Activated B cell treated with CpG ODN at 0.5 μM for 24 hours (primary cell): ENCODE results near the gene NDUFAF2. TPM values are rescaled to one million over a fixed set of nuclear protein-coding genes. Genes with fewer than 3 reads are reported as not detected.

Experiments
- ATAC-seq: fragments of 200-7000 bp; cut with Tn5 transposase; one replicate; pipeline ENCODE4 v1.10.0; 2021; ENCODE audit warnings: low read depth, mild to moderate bottlenecking, moderate library complexity
- CTCF ChIA-PET: fragments of 350-600 bp; sonication (Branson Sonifier 250); formaldehyde crosslinking; loops from one replicate; lab custom pipeline; 2021; ENCODE audit warnings: antibody characterized with exemption; lab: Charles Lee
- POLR2A ChIA-PET: fragments of 350-600 bp; sonication (Branson Sonifier 250); formaldehyde crosslinking; loops from one replicate; lab custom pipeline; 2021; ENCODE audit warnings: antibody characterized with exemption; lab: Charles Lee
- DNase-seq: peaks from one replicate; pipeline ENCODE4 v3.0.0; 2022
- H3K27ac Mint-ChIP-seq: one replicate; pipeline ENCODE4 v1.8.0; 2020; ENCODE audit warnings: mixed read lengths
- H3K27me3 Mint-ChIP-seq: one replicate; pipeline ENCODE4 v1.8.0; 2021; ENCODE audit warnings: mixed read lengths
- H3K36me3 Mint-ChIP-seq: one replicate; pipeline ENCODE4 v1.8.0; 2021; ENCODE audit warnings: low read depth, mixed read lengths
- H3K4me1 Mint-ChIP-seq: one replicate; pipeline ENCODE4 v1.8.0; 2021; ENCODE audit warnings: mixed read lengths
- H3K4me3 Mint-ChIP-seq: one replicate; pipeline ENCODE4 v1.8.0; 2020; ENCODE audit warnings: mild to moderate bottlenecking, mixed read lengths
- H3K9me3 Mint-ChIP-seq: one replicate; pipeline ENCODE4 v1.8.0; 2020; ENCODE audit warnings: mixed read lengths
- CTCF ChIP-seq: fragments of 200-600 bp; IDR thresholded peaks from one replicate; pipeline ENCODE4 v1.8.0; 2022; ENCODE audit warnings: antibody characterized with exemption, mild to moderate bottlenecking
- intact Hi-C: fragments of 100-400 bp; cut with micrococcal nuclease; formaldehyde crosslinking; loops from one replicate; pipeline ENCODE4 v1.15.1; 2024
- total RNA-seq: library from RNA; stranded (reverse); gene quantifications from 2 replicates; pipeline ENCODE4 v1.2.3, GENCODE V29; 2022

NDUFAF2 gene
- total RNA-seq, 1 donor from 2014 or later, result 13.1 TPM

- Mint-ChIP-seq H3K4me3 (no peak overlapping the region), H3K27ac (no peak overlapping the region), H3K36me3 (peaks cover 33% of the 10 kb centered on the region), H3K9me3 (peaks cover 44% of the 10 kb centered on the region), H3K4me1 (peaks cover 14% of the 10 kb centered on the region), H3K27me3 (no peaks in the 10 kb centered on the region)
- POLR2A ChIA-PET, result no interaction called here
- DNase-seq, result no peak
- TF ChIP-seq CTCF, result no peak
- intact Hi-C loops, result no loop called here
- no peak for ATAC-seq
- CTCF ChIA-PET, result no interaction called here
Observed at GRCh38 chr5:60989790-60990189, 44.8 kb downstream of the NDUFAF2 start.

- ChIA-PET CTCF (no interaction called here), POLR2A (no interaction called here)
- Mint-ChIP-seq H3K4me3 (no peak overlapping the region), H3K27ac (no peak overlapping the region), H3K4me1 (peaks cover 5% of the 10 kb centered on the region), H3K27me3 (no peaks in the 10 kb centered on the region), H3K9me3 (peaks cover 29% of the 10 kb centered on the region), H3K36me3 (peaks cover 27% of the 10 kb centered on the region)
- ATAC-seq (no peak), DNase-seq (no peak)
- intact Hi-C loops, result no loop called here
- no peak for TF ChIP-seq CTCF
Observed at GRCh38 chr5:60992871-60993270, 47.9 kb downstream of the NDUFAF2 start.

GRCh38 chr5:60993425-60993824 is 48.4 kb downstream of the NDUFAF2 start:
- no peaks in the 10 kb centered on the region for H3K27me3 Mint-ChIP-seq
- no peak for TF ChIP-seq CTCF
- DNase-seq, result no peak
- peaks cover 3% of the 10 kb centered on the region for H3K4me1 Mint-ChIP-seq
- ChIA-PET POLR2A (no interaction called here), CTCF (no interaction called here)
- ATAC-seq, result no peak
- H3K9me3 Mint-ChIP-seq, result peaks cover 28% of the 10 kb centered on the region
- intact Hi-C loops, result no loop called here
- peaks cover 27% of the 10 kb centered on the region for H3K36me3 Mint-ChIP-seq
- no peak overlapping the region for H3K27ac Mint-ChIP-seq
- no peak overlapping the region for H3K4me3 Mint-ChIP-seq

- no peak for DNase-seq
- ChIA-PET POLR2A (no interaction called here), CTCF (no interaction called here)
- peaks cover 1% of the 10 kb centered on the region for H3K4me1 Mint-ChIP-seq
- no peak for TF ChIP-seq CTCF
- peaks cover 25% of the 10 kb centered on the region for H3K36me3 Mint-ChIP-seq
- H3K9me3 Mint-ChIP-seq, result peaks cover 25% of the 10 kb centered on the region
- H3K4me3 Mint-ChIP-seq, result no peak overlapping the region
- no peak overlapping the region for H3K27ac Mint-ChIP-seq
- no peak for ATAC-seq
- H3K27me3 Mint-ChIP-seq, result no peaks in the 10 kb centered on the region
- intact Hi-C loops, result no loop called here
Observed at GRCh38 chr5:60993875-60994571, 49.0 kb downstream of the NDUFAF2 start.

- intact Hi-C loops, result no loop called here
- ATAC-seq, result no peak
- TF ChIP-seq CTCF, result no peak
- Mint-ChIP-seq H3K36me3 (peaks cover 19% of the 10 kb centered on the region), H3K27me3 (no peaks in the 10 kb centered on the region), H3K4me1 (peaks cover 1% of the 10 kb centered on the region), H3K4me3 (no peak overlapping the region), H3K27ac (no peak overlapping the region), H3K9me3 (peaks cover 16% of the 10 kb centered on the region)
- ChIA-PET POLR2A (no interaction called here), CTCF (no interaction called here)
- no peak for DNase-seq
Observed at GRCh38 chr5:60996368-60996767, 51.4 kb downstream of the NDUFAF2 start.
